SK-N-SH (cell line): ENCODE measurements around the gene KIF3B. TPM values are rescaled to one million over a fixed set of nuclear protein-coding genes. Genes with fewer than 3 reads are reported as not detected.

Source experiments
- CTCF ChIA-PET: fragments of 300-600, 350-600 bp; formaldehyde crosslinking; extraction: SDS; loops from one replicate; lab custom pipeline; 2021; lab: Yijun Ruan, JAX
- POLR2A ChIA-PET: fragments of 350-600 bp; sonication (Branson Sonifier 250); formaldehyde crosslinking; extraction: SDS; loops from one replicate; lab custom pipeline; 2020; ENCODE audit warnings: antibody characterized with exemption, inconsistent platforms; lab: Yijun Ruan, JAX
- DNase-seq: peaks from one replicate; pipeline ENCODE4 v3.0.0; 2012
- H2AFZ ChIP-seq: fragments of 200-600 bp; sonication (generic); 2 replicates; pipeline ENCODE4 v1.8.1; 2016; ENCODE audit warnings: antibody characterized with exemption, mild to moderate bottlenecking, low read depth
- H3F3A ChIP-seq: fragments of 200-600 bp; sonication (generic); replicated peaks from 2 replicates; pipeline ENCODE3; 2016; ENCODE audit warnings: antibody characterized with exemption, mild to moderate bottlenecking; ENCODE audit not compliant: insufficient read depth
- H3K27ac ChIP-seq, 2 experiments: fragments of 200-500 bp in 1 of 2; fragments of 200-600 bp in 1 of 2; sonication (Bioruptor generic) in 1 of 2; sonication (generic), shearing (Covaris generic) in 1 of 2; 2 replicates each; pipeline versions ENCODE4 v1.5.1 to v1.6.1; 2014 to 2016; ENCODE audit warnings: low read depth in 2 of 2, inconsistent platforms in 1 of 2, low read length in 1 of 2, mild to moderate bottlenecking in 1 of 2, mixed read lengths in 1 of 2
- H3K27me3 ChIP-seq: fragments of 200-600 bp; sonication (generic), shearing (Covaris generic); 2 replicates; pipeline ENCODE4 v1.6.1; 2016; ENCODE audit warnings: mixed run types; ENCODE audit not compliant: insufficient read depth
- H3K36me3 ChIP-seq, 2 experiments: fragments of 200-500 bp in 1 of 2; fragments of 200-600 bp in 1 of 2; sonication (Bioruptor generic) in 1 of 2; sonication (generic) in 1 of 2; replicated peaks in 1 of 2; 2 replicates each; pipeline versions ENCODE3 to v1.5.1; 2014 to 2016; ENCODE audit warnings: low read length in 1 of 2, mild to moderate bottlenecking in 1 of 2; ENCODE audit not compliant: insufficient read depth in 2 of 2, control insufficient read depth in 1 of 2
- H3K4me1 ChIP-seq, 2 experiments: fragments of 200-500 bp in 1 of 2; fragments of 200-600 bp in 1 of 2; sonication (Bioruptor generic) in 1 of 2; sonication (generic), shearing (Covaris generic) in 1 of 2; 2 replicates each; pipeline versions ENCODE4 v1.5.1 to v1.6.1; 2014 to 2016; ENCODE audit warnings: low read depth in 1 of 2, low read length in 1 of 2, mixed run types in 1 of 2; ENCODE audit not compliant: insufficient read depth in 2 of 2, control insufficient read depth in 1 of 2
- H3K4me2 ChIP-seq: fragments of 200-600 bp; sonication (generic), shearing (Covaris generic); 2 replicates; pipeline ENCODE4 v1.6.1; 2017; ENCODE audit warnings: mixed run types
- H3K4me3 ChIP-seq, 2 experiments: fragments of 200-500 bp in 1 of 2; fragments of 200-600 bp in 1 of 2; sonication (Bioruptor generic) in 1 of 2; sonication (generic), shearing (Covaris generic) in 1 of 2; 2 replicates each; pipeline versions ENCODE4 v1.5.1 to v1.8.1; 2014 to 2016; ENCODE audit warnings: low read depth in 2 of 2, inconsistent platforms in 1 of 2, low read length in 1 of 2, mild to moderate bottlenecking in 1 of 2, mixed read lengths in 1 of 2, moderate library complexity in 1 of 2
- H3K79me2 ChIP-seq: fragments of 200-600 bp; sonication (generic); 2 replicates; pipeline ENCODE4 v1.8.1; 2017; ENCODE audit warnings: mild to moderate bottlenecking; ENCODE audit not compliant: insufficient read depth
- H3K9ac ChIP-seq: fragments of 200-600 bp; sonication (generic); 2 replicates; pipeline ENCODE4 v1.6.1; 2017; ENCODE audit warnings: mixed run types
- H3K9me2 ChIP-seq: fragments of 200-600 bp; sonication (generic); 2 replicates; pipeline ENCODE4 v1.6.1; 2017; ENCODE audit warnings: mixed run types
- H3K9me3 ChIP-seq: fragments of 200-600 bp; sonication (generic); 2 replicates; pipeline ENCODE4 v1.6.1; 2017; ENCODE audit warnings: mixed run types, mild to moderate bottlenecking, moderate library complexity
- H4K20me1 ChIP-seq: fragments of 200-600 bp; sonication (generic); 2 replicates; pipeline ENCODE4 v1.6.1; 2017; ENCODE audit warnings: mild to moderate bottlenecking, mixed run types; ENCODE audit not compliant: insufficient read depth
- CHD2 ChIP-seq: fragments of 150-350 bp; IDR thresholded peaks from 2 replicates; pipeline ENCODE4 v1.6.1; 2018; ENCODE audit warnings: low read length; ENCODE audit not compliant: partially characterized antibody
- EZH2phosphoT487 ChIP-seq: fragments of 200-600 bp; sonication (generic); IDR thresholded peaks from 2 replicates; pipeline ENCODE4 v1.6.1; 2017; ENCODE audit warnings: low read depth, mixed run types, mild to moderate bottlenecking, antibody characterized with exemption, moderate library complexity, borderline replicate concordance
- FOXJ3 ChIP-seq: sonication (generic); formaldehyde crosslinking; IDR thresholded peaks from 2 replicates; pipeline ENCODE4 v1.5.1; 2020; ENCODE audit warnings: mild to moderate bottlenecking, missing genetic modification reagents
- FOXM1 ChIP-seq: IDR thresholded peaks from 2 replicates; pipeline ENCODE4 v1.4.0; 2012; ENCODE audit warnings: low read depth, mild to moderate bottlenecking
- IRF3 ChIP-seq: fragments of 150-350 bp; IDR thresholded peaks from 2 replicates; pipeline ENCODE4 v1.6.1; 2016; ENCODE audit warnings: mild to moderate bottlenecking, low read depth, low read length
- MEF2A ChIP-seq: IDR thresholded peaks from 2 replicates; pipeline ENCODE4 v1.4.0; 2012; ENCODE audit warnings: low read depth, borderline replicate concordance
- MXI1 ChIP-seq: IDR thresholded peaks from 2 replicates; pipeline ENCODE4 v1.6.1; 2012; ENCODE audit warnings: mild to moderate bottlenecking, low read depth, low read length, improper control_type of control experiment
- RCOR1 ChIP-seq: fragments of 150-350 bp; IDR thresholded peaks from 2 replicates; pipeline ENCODE4 v1.6.1; 2017; ENCODE audit warnings: antibody characterized with exemption, low read length
- REST ChIP-seq: IDR thresholded peaks from 2 replicates; pipeline ENCODE4 v1.6.1; 2012; ENCODE audit warnings: mild to moderate bottlenecking, low read depth, low read length, moderate library complexity
- TCF12 ChIP-seq: IDR thresholded peaks from 2 replicates; pipeline ENCODE4 v1.4.0; 2012
- USF1 ChIP-seq: IDR thresholded peaks from 2 replicates; pipeline ENCODE4 v1.4.0; 2012; ENCODE audit warnings: low read depth, borderline replicate concordance
- YY1 ChIP-seq: IDR thresholded peaks from 2 replicates; pipeline ENCODE4 v1.4.0; 2012; ENCODE audit warnings: low read depth, mild to moderate bottlenecking
- ZBTB33 ChIP-seq: IDR thresholded peaks from 2 replicates; pipeline ENCODE4 v1.4.0; 2012; ENCODE audit warnings: low read depth, borderline replicate concordance
- WGBS: methylation state at CpG from one replicate; pipeline ENCODE4 v1.1.6; 2017; ENCODE audit warnings: low lambda C conversion rate; 5-methylcytosine and 5-hydroxymethylcytosine counted together
- polyA plus RNA-seq, 3 experiments: library from polyadenylated mRNA; depleted of rRNA; stranded (reverse); fragments of >200 nt; gene quantifications; 2 replicates each; pipeline ENCODE4 v1.2.3, GENCODE V29; 2012

The KIF3B gene
- polyA plus RNA-seq, 1 of the 3 experiments (the other 2 are of a cell fraction), result 18.6 TPM

- Histone ChIP-seq H3F3A (no peaks in the 10 kb centered on the region), H3K9me2 (no peaks in the 10 kb centered on the region), H3K4me3 (no peak overlapping the region), H3K9me3 (no peaks in the 10 kb centered on the region), H2AFZ (no peak overlapping the region), H3K79me2 (no peaks in the 10 kb centered on the region), H3K27ac (no peak overlapping the region), H3K4me2 (no peak overlapping the region), H3K4me1 (peaks cover 2% of the 10 kb centered on the region in 2 experiments; a peak in 2 of 4 replicates), H3K9ac (no peak overlapping the region), H3K36me3 (peaks cover 0 to 13% of the 10 kb centered on the region in 2 experiments), H4K20me1 (no peaks in the 10 kb centered on the region), H3K27me3 (no peaks in the 10 kb centered on the region)
- ChIA-PET POLR2A (no interaction called here), CTCF (interaction anchor here (1.0 to 2.6 kb wide), 7 partner anchors 10 to 138 kb away, joined by 3 to 9 read pairs (median 5); no protein-coding TSS in a partner anchor)
- over 99% methylated on average over 11 of the region's 11 CpGs for WGBS
- TF ChIP-seq MXI1, result no peak
- no peak for TF ChIP-seq TCF12
- no peak for TF ChIP-seq YY1
- no peak for TF ChIP-seq RCOR1
- TF ChIP-seq EZH2phosphoT487, result no peak
- no peak for TF ChIP-seq ZBTB33
- TF ChIP-seq MEF2A, result no peak
- no peak for TF ChIP-seq IRF3
- no peak for TF ChIP-seq CHD2
- no peak for TF ChIP-seq USF1
- TF ChIP-seq FOXM1, result no peak
- TF ChIP-seq REST, result no peak
- no peak for TF ChIP-seq FOXJ3
- DNase-seq, result no peak
Measured at GRCh38 chr20:32337937-32338661, 60.6 kb downstream of the KIF3B start.
